Stomach (tissue), 4 donors: ENCODE measurements around the gene FSTL3.

ENCODE experiments used
- EP300 ChIP-seq: sonication (generic); formaldehyde crosslinking; IDR thresholded peaks from one replicate; pipeline ENCODE4 v1.6.1; 2017; ENCODE audit warnings: antibody characterized with exemption
- POLR2A ChIP-seq, 4 donors: fragments of 450-650 bp; IDR thresholded peaks; one replicate each; pipeline ENCODE4 v1.6.1; 2016; ENCODE audit warnings: antibody characterized with exemption in 4 of 4, control low read depth in 2 of 4, mild to moderate bottlenecking in 1 of 4, moderate library complexity in 1 of 4
- POLR2AphosphoS5 ChIP-seq, 3 donors: sonication (generic); formaldehyde crosslinking; IDR thresholded peaks; one replicate each; pipeline ENCODE4 v1.6.1; 2016; ENCODE audit warnings: antibody characterized with exemption in 3 of 3
- TF ChIP-seq, protein P1 (sequence below), 7 experiments: fragments of 450-650 bp in 4 of 7; fragments of 200-600 bp in 3 of 7; sonication (generic) in 3 of 7; IDR thresholded peaks; one replicate each; pipeline ENCODE4 v1.5.1; 2016 to 2019; ENCODE audit warnings: antibody characterized with exemption in 7 of 7, control low read depth in 2 of 7, mild to moderate bottlenecking in 1 of 7

DNA sequence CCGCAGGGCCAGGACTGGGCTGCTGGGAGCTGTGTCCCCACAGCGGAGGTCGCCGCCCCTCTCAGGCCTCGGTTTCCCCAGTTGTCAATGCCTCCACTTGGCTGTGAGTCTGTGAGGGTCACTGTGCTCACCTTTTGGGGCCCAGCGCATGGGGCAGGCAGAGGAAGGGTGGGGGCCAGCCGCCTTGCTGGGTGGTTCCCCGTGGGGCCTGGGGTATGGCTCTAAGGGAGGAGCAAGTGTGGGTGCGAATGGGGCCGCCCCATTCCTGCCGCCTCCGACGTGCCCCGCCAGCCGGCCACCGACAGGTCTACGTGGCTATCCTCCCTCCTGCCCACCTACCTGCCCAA, 37.3 kb upstream of the FSTL3 start:
- TF ChIP-seq, protein P1, sequence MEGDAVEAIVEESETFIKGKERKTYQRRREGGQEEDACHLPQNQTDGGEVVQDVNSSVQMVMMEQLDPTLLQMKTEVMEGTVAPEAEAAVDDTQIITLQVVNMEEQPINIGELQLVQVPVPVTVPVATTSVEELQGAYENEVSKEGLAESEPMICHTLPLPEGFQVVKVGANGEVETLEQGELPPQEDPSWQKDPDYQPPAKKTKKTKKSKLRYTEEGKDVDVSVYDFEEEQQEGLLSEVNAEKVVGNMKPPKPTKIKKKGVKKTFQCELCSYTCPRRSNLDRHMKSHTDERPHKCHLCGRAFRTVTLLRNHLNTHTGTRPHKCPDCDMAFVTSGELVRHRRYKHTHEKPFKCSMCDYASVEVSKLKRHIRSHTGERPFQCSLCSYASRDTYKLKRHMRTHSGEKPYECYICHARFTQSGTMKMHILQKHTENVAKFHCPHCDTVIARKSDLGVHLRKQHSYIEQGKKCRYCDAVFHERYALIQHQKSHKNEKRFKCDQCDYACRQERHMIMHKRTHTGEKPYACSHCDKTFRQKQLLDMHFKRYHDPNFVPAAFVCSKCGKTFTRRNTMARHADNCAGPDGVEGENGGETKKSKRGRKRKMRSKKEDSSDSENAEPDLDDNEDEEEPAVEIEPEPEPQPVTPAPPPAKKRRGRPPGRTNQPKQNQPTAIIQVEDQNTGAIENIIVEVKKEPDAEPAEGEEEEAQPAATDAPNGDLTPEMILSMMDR (IDR thresholded peaks at IDR 0.05): no peak
- no peak for TF ChIP-seq POLR2A (IDR thresholded peaks at IDR 0.05)
- TF ChIP-seq POLR2AphosphoS5 (IDR thresholded peaks at IDR 0.05): no peak
- TF ChIP-seq EP300: no peak
